ENCODE data around the gene KRTAP12-3.
"Not testable (repeated sequence)": the region's sequence is repeated elsewhere in the genome, so short reads cannot be mapped to it uniquely, and the experiment has no call there.

KRTAP12-3 gene, protein sequence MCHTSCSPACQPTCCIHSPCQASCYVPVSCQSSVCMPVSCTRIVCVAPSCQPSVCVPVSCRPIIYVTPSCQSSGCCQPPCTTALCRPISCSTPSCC

GRCh38 chr21:44657635-44658540 lies at the start of gene KRTAP12-3:
TSS of gene KRTAP12-3 (plus strand) at chr21:44657932. CDS start at chr21:44657980, 48 bp downstream.
- DNase-seq (ENCODE audit: low spot score): no peak

DNA sequence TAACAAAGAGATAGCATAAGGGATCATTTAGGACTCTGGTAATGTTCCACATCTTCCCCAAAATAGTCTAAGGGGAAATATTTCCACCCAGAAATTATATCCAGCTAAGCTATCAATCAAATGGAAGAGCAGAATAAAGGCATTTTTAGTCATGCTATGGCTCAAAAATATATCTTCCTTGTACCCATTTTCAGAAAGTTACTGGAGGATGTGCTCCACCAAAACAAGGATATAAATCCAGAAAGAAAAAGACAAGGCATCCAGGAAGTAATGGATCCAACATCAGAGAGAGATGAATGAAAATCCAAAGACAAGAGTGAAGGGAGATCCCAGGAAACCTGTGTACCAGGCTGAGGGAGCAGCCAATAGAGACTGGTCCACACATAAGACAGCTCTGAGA lies 48.5 kb upstream of the KRTAP12-3 start:
- DNase-seq (ENCODE audit: low spot score): no peak

GRCh38 chr21:44610157-44610843 lies 47.4 kb upstream of the KRTAP12-3 start:
- not testable (repeated sequence) for DNase-seq (ENCODE audit: low spot score)

DNA sequence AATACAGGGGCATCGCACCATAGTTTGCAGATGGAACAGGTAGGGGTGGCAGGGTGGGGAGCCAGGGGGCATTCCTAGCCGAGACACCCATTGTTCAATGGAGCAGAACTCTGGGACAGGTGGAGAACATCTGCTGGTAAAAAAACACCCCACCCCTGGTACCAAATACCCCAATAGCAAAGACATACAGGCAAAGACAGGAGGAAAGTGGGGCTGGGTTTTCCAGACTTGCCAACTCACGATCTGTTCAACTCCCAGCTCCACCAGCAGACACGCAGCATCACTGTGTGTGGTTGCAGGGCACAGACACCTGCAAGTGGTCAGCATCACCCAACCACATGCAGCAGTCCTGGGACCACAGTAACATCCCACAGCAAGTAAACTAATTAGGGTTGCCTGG lies 46.2 kb upstream of the KRTAP12-3 start:
- DNase-seq (ENCODE audit: low spot score): no peak

- no peak for DNase-seq (ENCODE audit: low spot score)
Observed at GRCh38 chr21:44612029-44612486, 45.7 kb upstream of the KRTAP12-3 start, which contains the start of gene KRTAP10-8. TSS of gene KRTAP10-8 (plus strand) at chr21:44612079. CDS start at chr21:44612101, 22 bp downstream.

DNA sequence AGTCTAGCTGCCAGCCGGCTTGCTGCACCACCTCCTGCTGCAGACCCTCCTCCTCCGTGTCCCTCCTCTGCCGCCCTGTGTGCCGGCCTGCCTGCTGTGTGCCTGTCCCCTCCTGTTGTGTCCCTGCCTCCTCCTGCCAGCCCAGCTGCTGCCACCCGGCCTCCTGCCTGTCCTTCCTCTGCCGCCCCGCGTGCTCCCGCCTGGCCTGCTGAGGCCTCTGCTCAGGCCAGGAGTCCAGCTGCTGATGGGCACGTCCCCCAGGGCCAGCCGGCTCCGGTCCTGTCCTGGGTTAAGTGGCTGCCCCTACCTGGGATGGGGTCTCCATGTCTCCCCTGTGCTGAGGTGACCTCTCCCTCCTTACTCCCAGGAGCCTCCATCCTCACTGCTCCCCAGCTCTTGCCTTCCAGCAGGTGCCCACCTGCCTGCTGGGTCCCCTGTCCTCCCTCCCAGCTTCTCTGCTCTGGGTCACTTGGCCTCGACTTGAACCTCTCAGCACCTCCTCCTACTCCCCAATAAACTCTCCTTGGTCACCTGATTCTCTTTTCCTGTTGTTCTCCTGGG lies 45.0 kb upstream of the KRTAP12-3 start:
- DNase-seq (ENCODE audit: low spot score): no peak

DNA sequence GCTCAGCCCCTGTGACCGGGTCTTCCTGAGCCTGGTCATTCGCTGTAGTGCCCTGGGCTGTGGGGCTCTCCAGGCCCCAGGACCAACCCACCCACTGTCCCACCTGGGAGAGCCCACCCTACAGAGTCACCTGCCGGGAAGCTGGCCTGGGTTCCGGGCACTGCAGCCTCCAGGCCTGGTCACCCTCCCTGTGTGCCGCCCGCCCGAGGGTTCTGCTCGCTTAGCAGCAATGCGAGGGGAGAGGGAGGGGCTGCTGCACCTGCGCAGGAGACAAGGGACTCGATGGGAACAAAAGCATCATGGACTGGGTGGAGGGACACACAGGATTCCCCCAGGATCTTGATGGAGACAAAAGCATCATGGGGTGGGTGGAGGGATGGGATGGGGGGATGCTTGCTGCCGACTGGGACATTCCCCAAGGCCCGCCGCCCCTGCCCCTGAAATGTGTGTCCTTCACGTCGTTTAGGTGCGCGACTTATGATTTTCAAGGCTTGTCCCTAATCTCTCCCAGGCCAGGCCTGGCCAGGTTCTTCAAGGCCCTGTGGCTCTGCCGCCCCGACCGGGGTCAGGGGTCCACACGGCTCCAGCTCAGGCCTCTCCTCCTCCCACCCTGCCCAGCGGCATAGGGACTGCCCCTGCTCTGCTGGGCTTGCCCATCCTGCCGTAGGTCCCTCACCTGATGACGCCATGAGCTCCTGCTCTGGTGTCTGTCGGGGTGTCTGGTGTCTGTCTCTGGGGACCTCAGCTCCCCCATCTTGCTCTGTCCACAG lies 44.2 kb upstream of the KRTAP12-3 start:
- DNase-seq (ENCODE audit: low spot score): no peak

DNA sequence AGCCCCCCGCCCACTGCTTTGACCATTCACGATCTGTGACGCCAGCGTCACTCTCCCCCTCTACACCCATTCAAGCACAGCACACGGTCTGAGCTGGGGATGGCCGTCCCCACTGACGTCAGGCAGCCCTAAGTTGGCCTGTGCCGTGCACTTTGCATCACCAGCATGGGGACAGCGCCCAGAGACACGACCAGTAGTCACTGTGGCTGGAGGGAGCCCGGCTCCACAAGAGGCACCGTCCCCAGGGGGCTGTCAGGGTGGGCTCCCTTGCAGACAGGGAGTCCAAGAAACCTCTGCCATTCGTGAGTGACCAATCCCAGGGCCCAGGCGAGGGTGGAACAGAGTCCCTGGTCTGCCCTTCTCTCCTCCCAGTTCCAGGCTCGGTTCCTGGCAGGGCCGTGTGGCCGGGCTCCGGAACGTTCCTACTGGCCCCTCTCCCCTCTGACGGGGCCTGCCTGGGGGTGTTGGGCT lies 43.5 kb upstream of the KRTAP12-3 start:
- DNase-seq (ENCODE audit: low spot score): no peak

GRCh38 chr21:44614961-44615391 lies 42.8 kb upstream of the KRTAP12-3 start:
- no peak for DNase-seq (ENCODE audit: low spot score)

DNA sequence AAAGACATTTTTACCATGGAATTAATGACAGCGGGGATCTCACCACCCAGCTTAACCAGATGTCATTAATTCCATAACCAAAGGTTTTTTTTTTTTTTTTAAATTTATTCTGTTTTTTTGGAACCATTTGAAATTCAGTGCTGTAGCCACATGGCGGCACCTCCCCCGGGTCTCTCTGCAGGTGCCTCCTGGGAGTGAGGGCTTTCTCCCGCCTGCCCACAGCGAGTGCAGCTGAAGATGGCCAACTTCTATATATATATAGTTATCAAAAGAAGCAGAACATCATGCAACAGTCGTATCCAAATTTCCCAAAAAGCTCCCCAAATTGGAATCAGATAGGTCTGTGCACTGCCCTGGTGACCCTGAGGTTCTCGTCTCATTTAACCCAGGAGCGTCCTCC lies 42.3 kb upstream of the KRTAP12-3 start:
- no peak for DNase-seq (ENCODE audit: low spot score)

DNA sequence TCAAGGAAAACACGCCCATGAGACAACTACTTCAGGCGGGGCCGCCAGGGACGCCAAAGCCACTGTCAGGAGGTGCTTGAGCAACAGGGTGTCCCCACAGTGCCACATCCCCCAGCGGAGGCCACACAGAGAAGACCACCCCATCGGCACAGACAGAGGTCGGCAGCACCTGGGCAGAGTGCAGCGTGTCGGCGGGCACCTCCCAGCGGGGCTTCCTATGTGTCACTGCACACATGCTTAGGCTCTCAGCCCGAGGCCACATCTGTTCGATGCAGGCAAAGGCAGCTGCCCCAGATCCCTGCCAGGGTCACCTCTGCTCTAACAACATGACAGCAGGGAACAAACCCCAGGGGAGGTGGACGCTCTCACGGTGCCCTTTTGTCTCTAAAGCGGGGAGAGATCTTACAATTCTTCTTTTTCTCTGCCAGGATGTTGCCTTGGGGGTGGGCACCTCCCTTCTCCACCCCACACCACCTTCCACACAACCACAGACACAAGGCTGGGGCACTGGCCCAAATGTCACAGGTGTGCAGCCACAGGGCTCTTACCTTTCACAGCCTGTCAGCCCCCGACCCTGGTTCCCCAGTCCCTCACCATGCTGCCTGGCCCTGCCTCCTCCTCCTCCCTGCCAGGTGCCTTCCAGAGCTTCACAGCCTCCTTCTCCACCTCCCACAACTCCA lies 41.7 kb upstream of the KRTAP12-3 start:
- DNase-seq (ENCODE audit: low spot score): no peak

- DNase-seq (ENCODE audit: low spot score): no peak
Observed at GRCh38 chr21:44616591-44616926, 41.2 kb upstream of the KRTAP12-3 start.

DNA sequence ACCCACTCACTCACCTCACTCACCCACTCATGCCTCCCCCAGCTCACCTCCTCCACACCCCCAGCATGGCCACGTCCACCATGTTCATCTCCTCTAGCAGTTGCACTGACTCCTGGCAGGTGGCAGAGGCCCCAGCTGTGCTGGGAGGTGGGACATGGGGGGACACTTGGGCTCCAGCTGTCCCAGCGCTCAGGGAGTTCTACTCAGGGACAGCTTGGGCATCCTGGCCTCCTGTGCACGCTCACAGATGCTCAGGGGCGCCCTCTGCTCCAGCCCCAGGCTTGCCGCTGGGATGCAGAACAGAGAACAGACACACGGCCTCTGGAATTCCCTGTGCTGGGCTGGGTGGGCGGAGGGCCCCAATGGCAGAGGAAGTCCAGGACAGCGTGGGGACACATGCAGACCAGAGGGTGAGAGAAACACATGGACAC lies 40.6 kb upstream of the KRTAP12-3 start:
- no peak for DNase-seq (ENCODE audit: low spot score)

GRCh38 chr21:44618504-44618903 lies 39.2 kb upstream of the KRTAP12-3 start:
- DNase-seq (ENCODE audit: low spot score): no peak

GRCh38 chr21:44618909-44619308 lies 38.8 kb upstream of the KRTAP12-3 start:
- DNase-seq (ENCODE audit: low spot score): no peak

DNA sequence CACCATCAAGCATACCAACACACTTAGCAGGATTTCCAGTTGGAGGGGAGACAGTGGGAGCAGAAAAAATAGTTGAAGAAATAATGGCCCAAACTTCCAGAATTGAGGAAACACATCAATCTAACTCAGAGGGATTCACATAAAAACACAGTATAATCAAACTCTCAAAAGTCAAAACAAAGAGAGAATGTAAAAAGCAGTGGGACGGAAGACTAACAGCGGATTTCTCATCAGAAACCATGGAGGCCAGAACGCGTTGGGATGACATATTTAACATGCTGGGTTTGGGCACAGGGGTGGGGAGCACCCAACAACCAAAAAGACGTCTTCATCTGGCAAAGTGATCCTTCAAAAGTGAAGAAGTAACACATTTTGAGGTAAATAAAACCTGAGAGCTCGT lies 37.8 kb upstream of the KRTAP12-3 start:
- DNase-seq (ENCODE audit: low spot score): no peak

DNA sequence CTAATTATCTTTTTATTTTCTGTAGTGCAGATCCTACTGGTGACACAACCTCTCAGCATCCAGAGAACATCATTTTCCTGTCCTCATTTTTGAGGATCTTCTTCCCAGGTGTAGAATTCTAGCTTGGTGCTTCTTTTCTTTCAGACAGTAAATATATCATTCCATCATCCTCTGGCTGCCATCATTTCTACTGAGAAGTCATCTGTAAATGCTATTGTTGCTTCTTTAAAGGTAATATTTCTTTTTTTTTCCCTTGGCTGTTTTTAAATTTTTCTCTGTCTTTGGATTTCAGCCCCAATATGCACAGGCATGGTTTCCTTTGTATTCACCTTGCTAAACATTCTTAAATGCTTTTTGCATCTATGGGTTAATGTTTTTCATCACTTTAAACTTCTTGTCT lies 34.2 kb upstream of the KRTAP12-3 start:
- DNase-seq (ENCODE audit: low spot score): no peak

DNA sequence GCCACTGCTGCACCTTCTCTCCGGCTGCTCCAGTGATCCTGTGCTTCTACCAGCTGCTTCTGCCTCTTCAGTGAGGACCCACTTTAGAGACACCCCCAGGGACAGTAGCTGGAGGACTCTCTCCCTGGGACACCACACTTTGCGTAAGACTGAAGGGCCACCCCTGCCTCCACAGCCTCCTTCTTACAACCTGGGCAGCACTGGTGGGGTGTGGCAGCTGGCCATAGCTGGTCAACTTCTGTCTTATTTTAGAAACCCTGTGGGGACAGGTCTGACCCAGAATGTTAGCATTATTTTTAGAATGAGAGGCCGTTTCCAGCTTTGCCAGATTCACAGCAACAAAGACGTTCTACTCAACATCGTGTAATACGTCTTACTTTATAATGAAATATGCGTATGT lies 32.0 kb upstream of the KRTAP12-3 start:
- no peak for DNase-seq (ENCODE audit: low spot score)

DNA sequence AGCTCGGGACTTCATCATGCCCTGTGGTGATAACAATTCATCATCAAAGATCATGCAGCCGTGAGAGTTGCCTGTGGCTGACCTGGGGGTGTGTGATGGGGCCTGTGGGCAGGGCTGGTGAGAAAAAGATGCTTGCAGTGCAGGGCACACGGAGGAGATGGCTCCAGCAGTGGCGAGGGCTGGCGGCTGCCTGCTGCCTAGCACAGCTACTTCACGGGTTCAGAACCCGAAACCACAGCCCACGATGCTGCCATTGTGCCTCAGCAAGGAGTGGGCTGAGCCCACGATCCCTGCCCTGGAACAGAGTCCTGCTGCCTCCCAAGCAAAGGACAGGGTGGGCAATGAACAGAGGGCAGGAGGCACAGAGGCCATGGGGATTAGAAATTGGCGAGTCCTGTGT lies 31.5 kb upstream of the KRTAP12-3 start:
- DNase-seq (ENCODE audit: low spot score): no peak

GRCh38 chr21:44626673-44627143 lies 31.0 kb upstream of the KRTAP12-3 start, which contains the start of gene KRTAP10-9:
TSS of gene KRTAP10-9 (plus strand) at chr21:44627093. CDS start at chr21:44627172, 79 bp downstream.
- no peak for DNase-seq (ENCODE audit: low spot score)

Data from hematopoietic multipotent progenitor cell treated with erythropoietin and hydrocortisone succinate and interleukin-3 and kit ligand, for 15 days (in vitro differentiated cells).